Occipital lobe (tissue), 2 donors: ENCODE measurements around the gene PLEKHA1. TPM values are rescaled to one million over a fixed set of nuclear protein-coding genes. Genes with fewer than 3 reads are reported as not detected.

Experiments used
- DNase-seq: peaks from one replicate; lab custom pipeline; 2025; lab: John Stamatoyannopoulos, UW
- total RNA-seq: library from RNA; depleted of rRNA; stranded (reverse); fragments of >200 nt; gene quantifications from one replicate; pipeline ENCODE4 v1.2.3, GENCODE V29; 2014

Gene PLEKHA1
- total RNA-seq, 1 donor from 2014 or later, result 40.6 TPM

- no peak for DNase-seq
These were observed 46.1 kb downstream of the PLEKHA1 start for GRCh38 chr10:122420624-122421007.

GRCh38 chr10:122421054-122421625, 46.6 kb downstream of the PLEKHA1 start:
- DNase-seq, result no peak

GRCh38 chr10:122421742-122422141, 47.2 kb downstream of the PLEKHA1 start:
- no peak for DNase-seq

GRCh38 chr10:122422266-122422989, 47.9 kb downstream of the PLEKHA1 start:
- no peak for DNase-seq

GRCh38 chr10:122424059-122424458, 49.6 kb downstream of the PLEKHA1 start:
- DNase-seq, result no peak

- no peak for DNase-seq
These were observed 52.3 kb downstream of the PLEKHA1 start for GRCh38 chr10:122426829-122427228.

GRCh38 chr10:122427280-122427679, 52.8 kb downstream of the PLEKHA1 start:
- no peak for DNase-seq

- no peak for DNase-seq
These were observed 60.8 kb downstream of the PLEKHA1 start for GRCh38 chr10:122435212-122435827.

GRCh38 chr10:122441961-122442360, 67.5 kb downstream of the PLEKHA1 start:
- DNase-seq, result no peak

- DNase-seq, result no peak
These were observed 71.0 kb downstream of the PLEKHA1 start for GRCh38 chr10:122445469-122445868.

GRCh38 chr10:122445904-122446303, 71.4 kb downstream of the PLEKHA1 start:
- DNase-seq, result no peak

- DNase-seq, result no peak
These were observed 72.3 kb downstream of the PLEKHA1 start for GRCh38 chr10:122446668-122447423.

GRCh38 chr10:122448600-122448999, 74.1 kb downstream of the PLEKHA1 start:
- no peak for DNase-seq

GRCh38 chr10:122449153-122449552, 74.6 kb downstream of the PLEKHA1 start:
- no peak for DNase-seq

GRCh38 chr10:122450353-122450990, 76.0 kb downstream of the PLEKHA1 start:
- DNase-seq, result no peak

GRCh38 chr10:122454071-122454470, 79.6 kb downstream of the PLEKHA1 start:
- no peak for DNase-seq

- no peak for DNase-seq
These were observed 80.1 kb downstream of the PLEKHA1 start, which contains the start of gene ARMS2 for GRCh38 chr10:122454603-122455080. Gene ARMS2, plus strand, starts transcription at chr10:122454653. Its CDS starts 75 bp downstream, at chr10:122454728.

- DNase-seq, result no peak
These were observed 81.0 kb downstream of the PLEKHA1 start for GRCh38 chr10:122455376-122456079.

- DNase-seq, result no peak
These were observed 83.4 kb downstream of the PLEKHA1 start for GRCh38 chr10:122457934-122458333.

- DNase-seq, result no peak
These were observed 84.2 kb downstream of the PLEKHA1 start for GRCh38 chr10:122458693-122459092.
